ENCODE data around the gene NLN.

- TF ChIP-seq POLR2A (IDR thresholded peaks at IDR 0.05) = no peak
- no peak for TF ChIP-seq CTCF (IDR thresholded peaks at IDR 0.05)
- no peak for TF ChIP-seq POLR2AphosphoS5 (IDR thresholded peaks at IDR 0.05)
Observed at GRCh38 chr5:65796269-65796668, 74.3 kb downstream of the NLN start.

Measured in breast epithelium (tissue), 3 donors.